IPS-20b (cell line): ENCODE data around the gene PLTP.

Source experiments
- H3K27ac ChIP-seq: one replicate; pipeline ENCODE4 v1.5.1; 2013; ENCODE audit warnings: low read length
- H3K27me3 ChIP-seq: 2 replicates; pipeline ENCODE4 v1.6.1; 2013; ENCODE audit warnings: mild to moderate bottlenecking, low read length, inconsistent platforms; ENCODE audit not compliant: insufficient read depth
- H3K36me3 ChIP-seq: 2 replicates; pipeline ENCODE4 v1.6.1; 2013; ENCODE audit warnings: low read depth, mild to moderate bottlenecking, inconsistent platforms, low read length, moderate library complexity; ENCODE audit not compliant: insufficient read depth
- H3K4me1 ChIP-seq: 2 replicates; pipeline ENCODE4 v1.6.1; 2013; ENCODE audit warnings: mild to moderate bottlenecking, control low read depth, inconsistent platforms, low read length, moderate library complexity; ENCODE audit not compliant: insufficient read depth
- H3K4me3 ChIP-seq: 2 replicates; pipeline ENCODE4 v1.5.1; 2013; ENCODE audit warnings: mild to moderate bottlenecking, low read length, inconsistent platforms
- H3K9ac ChIP-seq: 2 replicates; pipeline ENCODE4 v1.6.1; 2013; ENCODE audit warnings: low read depth, mild to moderate bottlenecking, inconsistent platforms, low read length, moderate library complexity
- H3K9me3 ChIP-seq: 2 replicates; pipeline ENCODE4 v1.6.1; 2013; ENCODE audit warnings: mild to moderate bottlenecking, low read depth, low read length, inconsistent platforms; ENCODE audit not compliant: insufficient read depth

Gene PLTP

GRCh38 chr20:45852326-45852725 lies 59.6 kb downstream of the PLTP start:
- Histone ChIP-seq H3K27me3 (no peaks in the 10 kb centered on the region), H3K4me3 (no peak overlapping the region), H3K9ac (no peak overlapping the region), H3K36me3 (peaks cover 19% of the 10 kb centered on the region), H3K4me1 (peaks cover 14% of the 10 kb centered on the region; the same call in 1 of the 2 replicates), H3K9me3 (no peaks in the 10 kb centered on the region), H3K27ac (no peak overlapping the region)

- Histone ChIP-seq H3K9ac (no peak overlapping the region), H3K9me3 (no peaks in the 10 kb centered on the region), H3K4me1 (peaks cover 14% of the 10 kb centered on the region; the same call in 1 of the 2 replicates), H3K36me3 (peaks cover 21% of the 10 kb centered on the region), H3K4me3 (no peak overlapping the region), H3K27ac (no peak overlapping the region), H3K27me3 (no peaks in the 10 kb centered on the region)
These were observed 60.5 kb downstream of the PLTP start for GRCh38 chr20:45851501-45851900.

- Histone ChIP-seq H3K27ac (no peak overlapping the region), H3K4me1 (peaks cover 14% of the 10 kb centered on the region; the same call in 1 of the 2 replicates), H3K27me3 (no peaks in the 10 kb centered on the region), H3K36me3 (peaks cover 27% of the 10 kb centered on the region), H3K9ac (no peak overlapping the region), H3K4me3 (no peak overlapping the region), H3K9me3 (no peaks in the 10 kb centered on the region)
These were observed 61.0 kb downstream of the PLTP start for GRCh38 chr20:45850926-45851325.

DNA sequence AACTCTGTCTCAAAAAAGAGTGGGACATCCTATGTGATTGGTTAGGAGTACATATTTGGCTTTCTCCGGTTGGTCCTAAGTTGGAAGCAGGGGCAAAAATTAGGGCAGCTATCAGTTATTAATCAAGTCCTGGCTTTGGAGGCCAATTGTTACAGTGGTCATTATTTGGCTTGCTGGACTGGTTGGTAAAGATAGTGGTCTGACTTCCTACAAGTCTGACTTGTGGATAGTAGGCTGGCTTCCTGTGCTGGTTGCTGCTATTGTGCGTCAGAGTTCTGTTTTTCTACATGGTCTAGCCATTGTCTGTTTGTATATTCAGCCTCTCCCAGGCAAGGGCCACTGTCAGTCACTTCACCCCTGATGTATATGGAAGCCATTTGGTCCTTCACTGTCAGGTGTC lies 61.7 kb downstream of the PLTP start:
- Histone ChIP-seq H3K9ac (no peak overlapping the region), H3K9me3 (no peaks in the 10 kb centered on the region), H3K27ac (no peak overlapping the region), H3K4me1 (peaks cover 14% of the 10 kb centered on the region; the same call in 1 of the 2 replicates), H3K4me3 (no peak overlapping the region), H3K27me3 (no peaks in the 10 kb centered on the region), H3K36me3 (peaks cover 32% of the 10 kb centered on the region)

DNA sequence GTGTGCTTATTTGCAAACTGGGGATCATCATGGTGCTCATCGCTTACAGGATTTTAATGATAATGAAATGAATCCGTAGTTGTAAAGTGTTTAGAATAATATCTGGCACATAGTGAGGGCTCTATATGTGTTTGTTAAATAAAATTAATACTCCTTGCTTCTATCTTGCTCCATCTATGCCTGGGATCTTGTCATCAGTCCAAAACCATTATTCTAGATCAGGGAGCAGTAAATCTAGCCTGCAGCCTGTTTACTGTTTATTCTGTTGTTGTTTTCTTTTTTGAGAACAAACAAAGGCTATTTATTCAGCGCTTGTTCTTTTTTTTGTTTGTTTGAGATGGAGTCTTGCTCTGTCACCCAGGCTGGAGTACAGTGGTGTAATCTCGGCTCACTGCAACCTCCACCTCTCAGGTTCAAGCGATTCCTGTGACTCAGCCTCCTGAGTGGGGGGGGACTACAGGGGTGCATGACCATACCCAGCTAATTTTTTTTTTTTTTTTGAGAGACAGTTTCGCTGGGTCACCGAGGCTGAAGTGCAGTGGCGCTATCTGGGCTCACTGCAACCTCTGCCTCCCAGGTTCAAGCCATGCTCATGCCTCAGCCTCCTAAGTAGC lies 62.9 kb downstream of the PLTP start:
- Histone ChIP-seq H3K27me3 (no peaks in the 10 kb centered on the region), H3K4me3 (no peak overlapping the region), H3K27ac (no peak overlapping the region), H3K9ac (no peak overlapping the region), H3K9me3 (no peaks in the 10 kb centered on the region), H3K4me1 (peaks cover 6% of the 10 kb centered on the region; the same call in 1 of the 2 replicates), H3K36me3 (peaks cover 41% of the 10 kb centered on the region)
